GM18909 (cell line): ENCODE results near the gene KSR1.

Experiments used
- ATAC-seq: cut with Tn5 transposase; IDR thresholded peaks from one replicate; pipeline ENCODE4 v1.9.1; 2021; ENCODE audit warnings: mild to moderate bottlenecking; ENCODE audit not compliant: unreplicated experiment, poor library complexity

KSR1 gene

DNA sequence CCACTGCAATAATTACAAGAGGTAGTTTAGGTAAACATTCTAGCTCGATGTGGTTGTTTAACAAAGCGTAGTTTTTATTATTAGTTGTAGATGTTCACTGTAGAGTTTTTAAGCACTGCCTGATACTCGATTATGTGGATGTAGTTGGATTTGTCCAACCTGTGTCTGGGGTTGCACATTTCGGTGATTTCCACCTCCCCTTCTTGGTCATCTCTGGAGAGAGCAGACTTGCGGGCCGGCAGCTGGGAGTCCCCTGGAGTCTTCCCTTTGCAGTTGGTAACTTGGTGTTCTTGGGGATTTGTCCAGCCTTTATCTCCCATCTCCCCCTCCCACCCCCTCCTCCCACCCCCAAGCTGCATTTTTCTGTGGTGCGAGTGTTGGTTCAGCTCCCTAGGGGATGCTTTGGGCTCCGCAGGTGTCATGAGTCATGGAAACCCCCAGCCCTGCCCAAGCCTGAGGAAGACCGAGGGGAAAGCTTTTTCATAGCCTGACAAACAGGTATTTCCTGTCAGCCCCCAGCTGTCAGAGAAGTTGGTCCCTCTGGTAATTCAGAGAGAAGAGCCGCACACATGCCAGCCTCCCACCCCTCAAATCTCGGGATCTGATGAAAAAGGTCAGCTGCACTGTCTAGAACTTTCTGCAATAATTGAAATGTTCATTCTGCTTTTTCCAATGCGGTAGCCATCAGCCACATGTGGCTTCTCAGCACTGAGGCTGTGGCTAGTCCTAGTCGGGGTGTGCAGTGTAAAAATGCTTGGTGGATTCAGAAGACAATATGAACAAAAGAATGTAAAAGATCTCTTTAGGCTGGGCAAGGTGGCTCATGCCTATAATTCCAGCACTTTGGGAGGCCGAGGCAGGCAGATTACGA lies 50.3 kb downstream of the KSR1 start:
- ATAC-seq, result peak; percentile 72

DNA sequence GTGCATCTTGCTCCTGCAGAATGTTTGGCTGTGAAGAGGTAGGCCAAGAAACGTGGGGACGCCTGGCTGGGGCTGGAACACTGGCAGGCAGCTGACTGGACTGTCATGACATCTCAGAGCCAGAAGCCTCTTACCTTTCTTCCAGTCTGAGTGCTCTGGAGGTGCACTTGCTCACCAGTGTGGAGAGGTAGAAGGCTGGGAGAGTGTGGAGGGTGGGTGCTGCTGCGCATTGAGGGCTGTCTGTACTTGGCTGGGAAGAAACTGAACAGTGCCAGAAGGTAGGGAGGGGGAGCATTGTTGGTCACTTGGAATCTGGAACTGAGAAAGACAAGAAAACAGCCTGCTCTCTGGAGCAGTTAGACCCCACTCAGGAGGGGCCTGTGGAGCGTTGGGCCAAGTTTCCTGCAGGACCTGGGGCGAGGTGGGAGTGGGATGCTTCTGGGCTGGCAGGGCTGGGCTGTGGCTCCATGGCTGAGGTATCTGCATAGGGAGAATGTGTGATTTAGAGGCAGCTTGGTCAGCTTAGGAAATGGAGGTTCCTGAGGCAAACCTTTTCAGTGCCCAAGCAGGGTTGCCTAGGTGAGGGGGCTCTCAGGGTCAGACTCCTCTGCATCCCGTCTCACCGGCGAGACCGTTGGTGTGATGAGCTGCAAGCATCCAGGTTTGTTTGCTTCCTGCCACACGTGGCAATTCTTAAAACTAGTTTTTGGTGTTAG lies 55.1 kb downstream of the KSR1 start:
- no peak for ATAC-seq

DNA sequence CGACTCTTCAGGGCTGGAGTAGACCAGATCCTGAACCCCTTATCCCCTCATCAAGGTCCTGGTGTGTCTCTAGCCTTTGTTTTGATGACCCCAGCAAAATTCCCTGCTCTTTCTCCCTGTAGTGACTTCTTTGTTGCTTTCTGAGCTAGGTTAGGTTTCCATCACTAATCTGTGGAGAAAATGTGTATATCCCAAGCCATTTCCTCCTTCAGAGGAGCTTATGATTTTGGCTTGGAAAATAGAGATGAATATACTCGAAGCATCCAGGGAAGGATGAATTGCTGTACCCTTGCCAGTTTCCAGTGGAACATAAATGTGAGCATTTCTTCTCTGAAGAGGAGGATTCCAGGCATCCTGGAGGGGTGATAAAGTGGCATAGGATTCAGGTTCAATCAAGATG lies 55.8 kb downstream of the KSR1 start:
- no peak for ATAC-seq

DNA sequence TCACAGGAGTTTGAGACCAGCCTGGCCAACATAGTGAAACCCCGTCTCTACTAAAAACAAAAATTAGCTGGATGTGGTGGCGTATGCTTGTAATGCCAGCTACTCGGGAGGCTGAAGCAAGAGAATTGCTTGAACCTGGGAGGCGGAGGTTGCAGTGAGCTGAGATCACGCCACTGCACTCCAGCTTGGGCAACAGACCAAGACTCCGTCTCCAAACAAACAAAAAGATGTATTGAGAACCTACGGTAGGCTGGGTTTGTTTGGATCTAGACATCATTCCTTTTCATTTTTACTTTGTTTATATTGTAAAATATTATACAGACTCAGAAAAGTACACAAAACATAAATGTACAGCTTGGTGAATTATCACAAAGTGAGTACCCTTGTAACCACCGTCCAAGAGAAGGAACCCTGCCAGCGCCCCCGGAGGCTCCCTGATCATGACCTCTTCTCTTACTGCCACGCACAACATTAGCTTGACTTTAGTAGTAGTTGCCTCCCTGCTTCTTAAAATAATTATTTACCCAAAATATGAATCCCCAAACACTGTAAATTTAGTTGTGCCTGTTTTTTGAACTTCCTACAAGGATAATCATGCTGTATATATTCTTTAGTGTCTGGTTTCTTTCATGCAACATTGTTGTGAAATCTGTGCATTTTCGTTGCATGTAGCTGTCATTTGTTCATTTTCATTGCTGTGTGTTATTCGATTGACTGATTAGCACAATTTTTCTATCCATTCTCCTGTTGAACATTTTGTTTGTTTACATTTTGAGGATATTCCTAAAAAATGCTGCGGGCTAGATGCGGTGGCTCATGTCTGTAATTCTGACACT lies 56.5 kb downstream of the KSR1 start:
- no peak for ATAC-seq

DNA sequence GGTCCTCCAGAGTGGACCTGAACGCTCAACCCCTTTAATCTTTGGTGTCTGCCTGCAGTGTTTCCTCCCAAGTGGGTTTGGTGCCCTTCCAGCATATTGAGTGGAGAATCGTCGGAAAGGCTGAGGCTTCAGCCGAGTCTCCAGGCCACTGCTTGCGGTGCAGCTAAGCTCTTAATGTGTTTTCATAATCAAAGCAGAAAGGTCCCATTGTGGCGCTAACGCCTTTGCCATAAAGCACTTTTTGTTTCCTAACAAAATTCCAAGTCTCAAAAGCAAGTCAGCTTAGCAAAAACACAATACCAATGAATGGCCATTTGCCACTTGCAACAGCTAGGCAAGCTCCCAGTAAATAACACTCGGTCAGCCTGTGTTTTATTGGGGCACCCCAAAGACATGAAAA lies 57.6 kb downstream of the KSR1 start:
- ATAC-seq, result no peak

DNA sequence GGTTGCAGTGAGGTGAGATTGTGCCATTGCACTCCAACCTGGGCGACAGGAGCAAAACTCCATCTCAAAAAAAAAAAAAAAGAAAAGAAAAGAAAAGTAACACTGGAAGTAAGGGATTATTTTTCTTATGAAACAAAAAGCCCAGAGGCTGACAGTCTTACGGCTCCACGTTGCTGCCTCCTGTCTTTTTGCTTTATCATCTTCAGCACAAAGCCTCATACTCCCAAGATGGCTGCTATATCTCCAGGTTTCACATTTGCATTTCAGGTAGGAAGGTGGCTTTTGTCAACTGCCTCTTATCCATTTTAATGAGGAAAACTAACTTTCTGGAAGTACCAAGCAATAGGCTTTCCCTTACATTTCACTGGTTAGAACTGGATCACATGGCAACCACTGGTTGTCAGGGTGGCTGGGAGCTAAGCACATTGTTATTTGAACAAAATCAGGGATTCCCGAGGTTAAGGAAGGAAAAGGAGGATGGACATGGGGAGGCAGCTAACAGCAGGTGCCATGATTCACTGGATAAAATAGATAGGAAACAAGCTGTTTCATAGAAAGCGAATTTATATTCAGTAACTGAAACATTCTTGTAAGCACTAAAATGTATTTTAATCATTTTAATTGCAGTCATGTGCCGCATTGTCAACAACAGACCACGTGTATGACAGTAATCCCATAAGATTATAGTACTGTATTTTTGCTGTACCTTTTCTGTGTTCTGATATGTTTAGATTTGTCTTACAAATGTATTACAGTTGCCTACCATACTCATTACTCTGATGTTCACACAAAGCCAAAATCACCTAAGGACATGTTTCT lies 58.6 kb downstream of the KSR1 start:
- ATAC-seq, result no peak

DNA sequence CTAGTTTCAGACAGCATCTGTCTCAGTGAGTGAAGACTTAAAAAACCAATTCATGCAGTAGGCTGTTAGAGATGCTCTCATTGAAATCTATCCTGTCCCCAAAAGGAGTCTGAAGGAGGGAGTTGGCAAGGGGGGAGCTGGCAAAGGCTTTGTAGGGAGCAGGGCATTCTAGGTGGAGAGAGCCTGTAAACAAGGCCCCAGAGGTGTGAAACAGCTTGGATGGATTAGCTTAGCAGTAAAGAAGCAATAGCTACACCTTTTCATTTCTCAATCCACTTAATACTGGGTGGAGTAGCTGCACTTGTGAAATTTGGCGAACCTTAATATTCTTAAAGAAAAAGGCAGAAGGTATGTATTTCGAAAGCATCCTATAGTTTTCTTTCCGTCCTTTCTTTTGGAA lies 61.8 kb downstream of the KSR1 start:
- no peak for ATAC-seq

DNA sequence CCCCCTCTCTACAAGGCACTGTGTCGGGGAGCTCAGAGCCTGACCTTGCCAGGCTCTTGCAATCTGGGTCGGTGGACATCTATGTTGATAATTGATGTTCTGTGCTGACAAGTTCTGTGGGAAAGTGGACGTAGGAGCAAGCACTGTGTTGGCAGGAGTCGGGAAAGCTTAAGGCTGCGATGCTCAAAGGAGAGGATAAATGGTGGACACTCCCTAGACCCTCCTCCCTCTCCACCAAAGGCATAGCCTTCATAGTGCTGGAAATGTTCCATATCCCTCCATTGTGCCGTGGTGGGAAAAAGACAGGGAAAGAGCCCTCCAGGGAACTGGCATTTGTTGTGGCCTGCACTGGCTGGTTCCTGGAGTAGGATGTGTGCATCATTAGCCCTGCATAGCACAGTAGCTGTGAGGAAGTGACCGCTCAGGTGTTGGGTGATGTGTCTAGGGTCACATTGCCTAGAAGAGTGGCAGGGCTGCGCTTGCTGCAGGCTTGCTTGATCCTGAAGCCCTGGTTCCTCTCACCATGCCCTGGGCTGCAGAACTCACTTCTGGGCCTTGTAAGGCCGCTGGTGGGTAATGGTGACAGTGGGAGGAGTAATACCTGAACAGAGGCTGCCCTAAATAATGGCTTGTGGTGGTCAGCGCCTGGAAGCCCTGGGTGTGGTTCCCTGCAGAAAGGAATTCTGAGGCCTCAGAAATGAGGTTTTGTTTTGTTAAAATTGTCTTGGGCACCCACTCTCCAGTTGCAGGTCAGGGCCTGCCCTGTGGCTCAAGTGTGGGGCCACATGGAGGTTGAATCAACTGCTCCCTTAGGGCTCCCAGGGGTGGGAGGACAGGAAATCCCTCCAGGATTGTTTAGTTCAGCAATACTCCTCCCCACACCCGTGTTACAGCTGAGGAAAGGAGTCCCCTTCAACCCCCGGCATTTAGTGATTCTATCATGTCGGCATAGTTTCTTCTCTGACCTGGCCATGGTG lies 62.6 kb downstream of the KSR1 start:
- ATAC-seq, result no peak

DNA sequence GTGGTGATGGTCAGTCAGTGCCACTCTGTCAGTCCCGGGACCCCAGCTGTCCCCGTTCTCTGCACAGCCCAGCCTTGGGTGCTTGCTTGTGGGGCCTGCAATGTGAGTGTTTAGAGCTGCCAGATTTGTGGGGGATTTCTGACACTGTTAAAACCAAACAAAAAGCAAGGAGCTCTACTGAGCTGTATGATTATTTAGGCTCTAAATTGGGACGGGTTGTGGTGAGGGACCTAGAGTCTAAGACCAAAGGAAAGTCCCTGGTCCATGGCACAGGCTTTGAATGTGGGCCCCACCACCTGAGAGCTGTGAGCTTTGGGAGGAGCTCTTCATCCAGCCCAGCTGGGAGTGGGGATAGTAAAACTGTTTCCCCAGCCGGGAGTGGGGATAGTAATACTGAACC lies 63.3 kb downstream of the KSR1 start:
- no peak for ATAC-seq

DNA sequence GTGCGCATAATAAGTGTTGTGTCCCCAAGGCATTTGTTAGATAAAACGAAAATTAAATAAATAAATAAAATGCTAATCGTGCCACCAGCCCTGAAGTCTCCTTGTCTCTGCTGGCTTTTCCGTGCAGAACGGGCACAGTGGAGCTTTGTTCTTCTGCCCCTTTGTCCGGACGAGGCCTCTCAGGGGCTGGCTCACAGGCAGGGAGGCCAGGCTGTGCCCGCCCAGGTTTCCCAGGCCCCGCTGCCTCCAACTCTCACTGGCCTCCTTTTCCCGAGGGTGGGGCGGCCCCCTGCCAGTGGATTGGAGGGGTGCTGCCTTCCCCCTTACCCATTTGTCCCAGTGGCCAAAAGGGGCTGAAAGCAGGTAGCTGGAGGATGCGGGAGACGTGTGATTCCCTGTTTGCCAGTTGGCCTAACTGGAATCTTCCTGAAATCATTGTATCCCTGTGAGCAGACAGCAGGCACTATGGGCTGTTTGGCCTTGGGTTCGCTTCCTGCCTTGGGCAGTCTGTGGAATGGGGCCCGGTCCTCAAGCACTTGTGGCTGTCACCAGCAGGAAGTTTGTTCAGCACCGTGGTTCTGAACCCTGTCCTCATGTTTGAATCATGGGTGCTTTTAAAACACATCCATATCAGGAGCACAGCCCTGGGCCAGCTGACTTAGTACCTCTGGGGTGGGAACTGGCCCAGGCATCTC lies 64.4 kb downstream of the KSR1 start:
- ATAC-seq, result no peak

DNA sequence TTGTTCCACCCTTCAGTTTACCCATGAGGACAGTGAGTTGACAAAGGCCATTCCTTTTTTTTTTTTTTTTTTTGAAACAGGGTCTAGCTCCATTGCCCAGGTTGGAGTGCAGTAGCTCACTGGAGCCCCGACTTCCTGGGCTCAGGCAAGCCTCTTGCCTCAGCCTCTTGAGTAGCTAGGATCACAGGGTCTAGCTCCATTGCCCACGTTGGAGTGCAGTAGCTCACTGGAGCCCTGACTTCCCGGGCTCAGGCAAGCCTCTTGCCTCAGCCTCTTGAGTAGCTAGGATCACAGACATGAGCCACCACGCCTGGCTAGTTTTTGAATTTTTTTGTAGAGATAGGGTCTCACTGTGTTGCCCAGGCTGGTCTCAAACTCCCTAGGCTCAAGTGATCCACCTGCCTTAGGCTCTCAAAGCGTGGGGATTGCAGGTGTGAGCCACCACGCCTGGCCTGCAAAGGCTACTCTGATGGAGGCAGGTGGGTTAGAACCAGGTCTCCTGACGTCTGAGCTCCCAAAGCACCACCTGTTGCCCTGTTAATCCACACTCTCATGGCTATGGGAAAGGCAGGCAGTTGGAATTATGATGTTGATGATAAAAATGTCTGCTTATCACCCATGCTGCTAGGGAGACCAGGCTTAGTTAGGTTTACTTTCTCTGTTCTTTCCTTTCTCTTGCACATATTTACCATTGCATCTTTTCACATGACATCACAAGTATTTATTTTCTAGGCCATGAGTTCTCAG lies 65.2 kb downstream of the KSR1 start:
- no peak for ATAC-seq

DNA sequence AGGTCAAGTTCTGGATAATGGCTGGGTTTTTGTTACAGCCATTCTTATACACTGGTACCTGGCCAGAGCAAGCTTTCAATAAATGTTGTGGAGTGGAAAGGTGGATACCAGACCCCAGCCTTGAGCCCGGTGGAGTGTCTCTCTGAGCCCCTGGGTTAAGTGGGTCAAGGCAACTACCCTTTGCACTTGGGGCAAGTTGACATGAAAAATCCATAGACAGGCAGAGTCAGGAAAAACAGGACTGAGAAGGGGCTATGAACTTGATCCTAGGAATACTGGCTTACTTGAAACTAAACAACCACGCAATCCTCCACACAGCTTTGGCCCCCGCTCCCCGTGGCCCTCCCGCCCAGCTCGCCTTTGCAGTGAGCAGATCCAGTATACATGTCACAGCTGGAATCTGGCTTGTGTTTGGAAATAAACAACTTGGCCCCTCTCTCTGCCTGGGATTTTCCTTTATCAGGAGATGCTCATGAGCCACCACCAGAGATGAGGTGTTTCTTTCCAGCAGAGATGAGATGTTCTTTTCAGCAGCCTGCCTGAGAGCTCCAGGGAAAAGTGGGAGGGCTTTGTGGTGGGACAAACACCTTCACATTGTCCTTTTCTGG lies 65.9 kb downstream of the KSR1 start:
- no peak for ATAC-seq

DNA sequence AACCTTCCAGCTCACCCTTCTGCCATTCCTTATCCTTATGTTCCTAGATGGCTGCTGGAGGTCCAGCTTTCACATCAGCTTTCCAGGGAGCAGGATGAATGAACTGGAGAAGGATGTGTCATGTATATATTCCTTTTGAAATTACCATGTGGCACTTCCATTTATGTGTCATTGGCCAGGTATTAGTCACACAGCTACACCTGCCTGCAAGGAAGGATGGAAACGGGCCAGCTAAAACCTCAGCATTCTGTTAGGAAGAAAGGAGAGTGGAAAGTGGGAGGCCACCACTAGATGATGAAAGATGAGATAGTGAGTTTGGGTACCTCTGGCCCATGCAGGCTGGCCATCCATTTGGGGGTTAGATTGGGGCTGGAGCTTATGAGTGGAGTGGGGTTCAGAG lies 67.5 kb downstream of the KSR1 start:
- no peak for ATAC-seq

DNA sequence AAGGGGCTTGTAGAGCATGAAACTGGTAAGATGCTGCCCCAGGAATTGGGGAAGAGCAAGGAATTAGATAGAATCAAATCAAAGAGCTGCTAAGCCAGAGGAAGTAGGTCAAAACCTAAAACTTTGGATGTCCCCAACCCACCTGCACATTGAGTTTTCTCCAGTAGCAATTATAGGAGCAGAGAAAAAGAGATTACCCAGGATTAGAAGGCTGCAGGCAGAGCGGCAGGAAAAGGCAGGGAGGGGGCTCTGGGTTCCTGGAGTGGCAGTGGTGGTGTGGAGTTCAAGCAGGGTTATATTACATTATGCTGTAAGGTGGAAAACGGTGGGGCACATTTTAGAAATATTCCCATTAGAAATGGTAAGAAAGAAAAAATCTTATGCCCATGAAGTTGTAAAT lies 68.3 kb downstream of the KSR1 start:
- no peak for ATAC-seq

DNA sequence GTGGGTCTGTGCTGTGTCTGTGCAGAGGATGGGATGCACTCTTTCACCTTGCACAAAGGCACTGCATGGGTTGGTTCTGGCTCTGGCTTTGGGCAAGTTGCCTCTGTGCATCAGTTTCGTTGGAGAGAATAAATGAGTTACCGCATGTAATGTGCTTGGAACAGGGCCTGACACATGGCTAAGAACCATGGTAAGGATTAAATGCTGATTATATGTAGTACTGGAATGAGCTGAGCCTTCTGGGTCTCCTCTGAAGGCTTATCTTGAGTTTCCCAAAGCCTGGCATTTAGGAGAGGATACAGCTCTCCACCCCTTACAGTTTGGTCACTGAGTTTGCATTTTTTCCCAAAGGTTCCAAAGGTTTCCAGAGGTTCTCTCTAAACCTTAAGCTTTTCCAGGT lies 69.1 kb downstream of the KSR1 start:
- ATAC-seq, result no peak

DNA sequence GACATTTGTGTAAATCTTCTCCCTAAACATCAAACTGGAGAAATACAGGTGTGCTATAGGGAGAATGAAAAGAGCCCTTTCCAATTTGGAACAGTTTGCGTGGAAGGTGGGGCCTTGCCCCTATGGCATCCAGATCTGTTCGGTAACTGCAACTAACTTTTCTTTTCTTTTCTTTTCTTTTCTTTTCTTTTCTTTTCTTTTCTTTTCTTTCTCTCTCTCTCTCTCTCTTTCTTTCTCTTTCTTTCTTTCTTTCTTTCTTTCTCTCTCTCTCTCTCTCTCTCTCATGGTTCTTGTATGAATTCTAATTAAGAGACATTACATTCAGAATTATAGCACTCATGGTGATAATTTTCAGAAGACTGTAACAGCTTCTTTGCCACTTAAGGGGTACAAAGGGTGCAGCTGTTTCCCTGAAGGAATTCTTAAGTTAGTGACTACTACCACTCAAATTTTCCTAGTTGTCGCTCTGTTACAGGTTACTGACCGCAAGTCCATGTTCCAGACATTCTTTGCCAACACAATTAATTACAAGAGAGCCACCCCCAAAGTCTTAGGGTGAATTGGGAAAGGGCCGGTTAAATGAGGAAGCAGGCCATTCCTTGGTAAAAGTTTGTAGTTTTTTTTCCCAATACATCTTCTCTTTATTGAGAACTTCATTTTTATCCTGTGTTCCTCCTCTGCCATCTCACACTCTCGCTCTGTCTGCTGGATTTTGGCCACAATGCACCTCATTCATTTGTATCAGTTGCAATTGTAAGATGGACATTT lies 69.8 kb downstream of the KSR1 start:
- ATAC-seq, result no peak

DNA sequence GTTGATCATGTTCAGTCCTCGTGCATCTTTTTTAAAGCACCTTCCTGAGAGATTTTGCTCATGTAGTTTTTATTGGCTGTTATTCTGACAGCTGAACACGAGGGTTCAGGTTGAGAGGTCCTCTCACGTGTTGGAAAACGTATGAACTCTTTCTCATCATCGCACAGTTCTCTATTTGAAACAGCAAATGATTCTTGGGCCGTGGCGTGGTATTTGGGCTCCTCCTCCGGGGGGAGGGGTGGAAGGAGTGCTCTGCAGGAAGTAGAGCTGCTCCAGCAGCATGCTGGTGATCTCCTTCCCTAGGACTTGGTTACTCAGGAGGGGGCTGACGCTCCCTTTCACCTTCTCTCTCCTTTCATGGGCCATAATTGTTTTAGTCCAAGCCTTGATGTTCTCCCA lies 70.4 kb downstream of the KSR1 start:
- ATAC-seq, result peak; percentile 57
